ENCODE measurements around the gene CNOT3.
"Not testable (repeated sequence)": the region's sequence is repeated elsewhere in the genome, so short reads cannot be mapped to it uniquely, and the experiment has no call there.

Gene CNOT3

DNA sequence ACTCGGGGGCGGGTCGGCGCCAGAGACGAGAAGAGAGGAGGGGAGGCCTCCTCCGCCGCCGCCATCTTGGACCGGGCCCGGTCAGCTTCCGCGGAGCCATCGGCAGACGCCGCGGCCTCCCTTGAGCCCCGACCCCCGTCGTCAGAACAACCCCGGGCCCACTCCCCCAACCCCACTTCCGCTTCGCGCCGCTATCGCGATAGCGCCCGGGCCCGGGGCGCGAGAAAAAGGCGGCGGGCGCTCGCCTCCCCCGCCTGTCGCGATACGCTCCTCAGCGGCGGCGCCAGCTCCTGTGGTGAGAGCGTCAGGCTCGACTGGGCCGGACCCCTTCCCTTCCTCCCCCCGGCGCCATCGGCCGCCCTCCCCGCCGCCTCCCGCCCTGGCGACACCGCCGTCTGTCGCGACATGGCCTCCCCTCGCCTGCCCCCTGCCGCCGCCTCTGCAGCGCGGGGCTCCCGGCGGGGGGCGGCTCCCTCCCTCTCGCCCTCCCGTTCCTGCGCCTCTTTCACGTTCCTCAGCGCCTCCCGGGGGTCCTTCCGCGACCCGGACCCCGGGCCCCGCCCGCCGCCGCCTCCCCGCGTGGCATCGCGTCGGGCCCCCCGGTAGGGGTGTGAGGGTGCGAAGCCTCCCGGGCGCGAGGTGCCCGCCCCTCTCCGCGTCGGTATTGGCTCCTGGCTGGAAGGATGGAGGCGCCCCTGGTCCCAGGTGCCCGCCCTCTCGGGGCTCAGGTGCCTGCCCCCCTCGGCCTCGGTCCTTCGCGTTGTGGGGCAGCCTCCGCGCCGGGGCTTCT, at the start of gene CNOT3:
Gene CNOT3, plus strand, starts transcription at position 64 of the 790 bp plus-strand sequence. CDS start 5,217 bp downstream, outside the sequence.
- DNase-seq, result peak; percentile 37

DNA sequence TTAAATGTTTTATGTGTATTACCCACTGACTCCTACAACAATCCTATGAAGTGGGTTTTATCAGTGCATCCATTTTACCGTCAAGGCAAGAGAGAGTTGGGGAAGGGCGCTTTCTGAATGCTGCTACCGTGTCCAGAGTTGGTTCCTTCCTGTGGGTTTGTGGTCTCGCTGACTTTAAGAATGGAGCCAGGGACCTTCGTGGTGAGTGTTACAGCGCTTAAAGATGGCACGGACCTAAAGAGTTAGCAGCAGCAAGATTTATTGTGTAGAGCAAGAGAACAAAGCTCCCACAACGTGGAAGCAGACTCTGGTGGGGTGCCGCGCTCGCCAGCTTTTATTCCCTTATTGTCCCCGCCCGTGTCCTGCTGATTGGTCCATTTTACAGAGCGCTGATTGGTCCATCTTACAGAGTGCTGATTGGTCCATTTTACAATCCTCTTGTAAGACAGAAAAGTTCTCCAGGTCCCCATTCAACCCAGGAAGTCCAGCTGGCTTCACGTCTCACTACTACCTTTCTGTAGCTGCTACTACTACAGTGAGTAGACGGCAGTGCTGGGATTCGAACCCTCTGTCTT, 43.0 kb upstream of the CNOT3 start:
- peak; percentile 56 for DNase-seq

DNA sequence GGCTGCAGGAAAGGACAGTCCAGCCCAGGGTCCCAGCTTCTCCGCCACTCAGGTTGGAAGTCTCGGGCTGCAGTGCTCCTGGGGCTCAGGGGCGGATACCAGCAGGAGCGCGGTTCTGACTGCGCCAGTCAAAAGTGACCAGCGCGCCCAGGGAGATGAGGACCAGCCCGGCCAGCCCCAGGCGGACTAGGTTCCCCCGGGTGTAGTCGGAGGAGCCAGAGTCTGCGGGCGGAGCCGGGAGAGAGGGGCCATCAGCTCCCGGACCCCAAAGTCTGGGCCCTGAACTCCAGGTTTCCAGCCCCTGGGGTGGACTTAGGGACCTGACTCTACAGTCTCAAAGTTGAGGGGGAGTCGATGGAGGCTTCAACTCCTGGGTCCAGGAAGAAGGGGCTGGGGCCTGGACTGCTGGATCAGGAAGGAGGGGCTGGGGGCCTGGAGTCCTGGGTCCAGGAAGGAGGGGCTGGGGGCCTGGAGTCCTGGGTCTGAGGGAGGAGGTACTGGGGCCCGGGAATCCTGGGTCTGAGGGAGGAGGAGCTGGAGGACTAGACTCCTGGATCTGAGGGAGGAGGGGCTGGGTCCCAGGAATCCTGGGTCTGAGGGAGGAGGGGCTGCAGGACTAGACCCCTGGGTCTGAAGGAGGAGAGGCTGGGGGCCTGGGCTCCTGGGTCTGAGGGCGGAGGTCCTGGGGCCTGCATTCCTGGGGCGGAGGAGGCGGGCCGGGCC, 42.3 kb upstream of the CNOT3 start:
- no peak for DNase-seq

DNA sequence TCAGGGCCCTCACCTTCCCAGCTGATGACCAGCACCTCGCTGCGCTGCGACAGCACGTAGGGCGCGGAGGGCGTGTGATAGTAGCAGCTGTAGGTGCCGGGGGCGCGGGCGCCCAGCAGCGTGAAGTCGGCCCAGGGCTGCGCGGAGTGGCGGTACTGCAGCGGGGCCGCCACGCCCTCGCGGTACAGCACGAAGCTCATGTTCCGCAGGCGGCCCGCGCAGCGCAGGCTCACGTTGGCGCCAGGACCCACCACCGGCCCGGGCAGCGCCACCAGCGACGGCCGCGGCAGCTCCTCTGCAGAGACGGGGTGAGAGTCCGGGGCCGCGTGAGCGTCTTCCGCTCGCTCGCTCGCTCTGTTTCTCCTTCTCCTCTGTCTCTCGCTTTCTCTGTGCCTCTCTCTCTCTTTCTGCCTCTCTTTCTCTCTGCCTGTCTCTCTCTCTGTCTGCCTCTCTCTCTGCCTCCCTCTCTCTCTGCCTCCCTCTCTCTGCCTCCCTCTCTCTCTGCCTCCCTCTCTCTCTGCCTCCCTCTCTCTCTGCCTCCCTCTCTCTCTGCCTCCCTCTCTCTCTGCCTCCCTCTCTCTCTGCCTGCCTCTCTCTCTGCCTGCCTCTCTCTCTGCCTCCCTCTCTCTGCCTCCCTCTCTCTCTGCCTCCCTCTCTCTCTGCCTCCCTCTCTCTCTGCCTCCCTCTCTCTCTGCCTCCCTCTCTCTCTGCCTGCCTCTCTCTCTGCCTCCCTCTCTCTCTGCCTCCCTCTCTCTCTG, 41.5 kb upstream of the CNOT3 start:
- peak; percentile 70 for DNase-seq

DNA sequence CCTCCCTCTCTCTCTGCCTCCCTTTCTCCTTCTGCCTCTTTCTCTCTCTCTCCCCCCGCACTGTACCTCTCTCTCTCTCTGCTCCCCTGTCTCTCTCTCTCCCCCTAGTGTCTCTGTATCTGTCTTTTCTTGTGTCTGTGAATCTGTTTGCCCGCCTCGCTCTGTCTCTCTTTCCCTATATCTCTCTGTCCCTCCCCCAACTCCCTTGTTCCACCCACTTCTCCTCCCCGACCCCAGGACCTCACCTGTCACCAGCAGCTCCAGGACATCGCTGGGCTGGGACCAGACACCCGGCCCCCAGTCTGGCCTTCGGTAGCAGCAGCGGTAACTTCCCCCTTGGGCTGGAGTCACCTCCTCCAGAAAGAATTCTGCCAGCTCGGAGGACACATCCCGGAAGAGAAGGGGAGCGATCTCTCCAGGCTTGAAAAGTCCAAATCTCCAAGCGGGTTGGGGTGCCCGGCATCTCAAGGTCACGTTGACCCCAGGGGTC, 40.9 kb upstream of the CNOT3 start:
- peak; percentile 59 for DNase-seq

DNA sequence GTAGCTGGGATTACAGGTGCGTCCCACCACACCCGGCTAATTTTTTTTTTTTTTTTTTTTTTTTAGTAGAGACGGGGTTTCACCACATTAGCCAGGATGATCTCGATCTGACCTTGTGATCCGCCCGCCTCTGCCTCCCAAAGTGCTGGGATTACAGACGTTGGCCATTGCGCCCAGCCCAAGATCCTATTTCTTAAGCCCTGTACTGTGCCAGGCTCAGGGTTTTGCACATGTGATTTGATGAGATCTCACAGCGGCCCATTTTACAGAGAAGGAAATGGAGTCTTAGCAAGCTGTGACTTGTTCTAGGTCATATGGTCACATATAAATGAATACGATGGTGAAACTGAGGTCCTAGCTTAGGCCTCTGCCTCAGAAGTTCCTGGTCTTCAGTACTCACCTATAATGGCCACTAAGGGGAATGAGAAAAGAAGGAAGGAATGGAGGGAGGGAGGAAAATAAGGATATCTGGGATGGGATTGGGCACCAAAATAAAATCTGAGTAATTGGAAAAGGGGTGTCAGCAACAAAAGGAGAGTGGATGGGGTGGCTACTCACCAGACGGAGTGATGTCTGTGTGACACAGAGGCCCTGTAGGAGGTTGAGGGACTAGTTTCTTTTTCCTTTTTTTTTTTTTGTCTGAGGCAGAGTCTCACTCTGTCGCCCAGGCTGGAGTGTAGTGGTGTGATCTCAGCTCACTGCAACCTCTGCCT, 38.2 kb upstream of the CNOT3 start:
- no peak for DNase-seq

DNA sequence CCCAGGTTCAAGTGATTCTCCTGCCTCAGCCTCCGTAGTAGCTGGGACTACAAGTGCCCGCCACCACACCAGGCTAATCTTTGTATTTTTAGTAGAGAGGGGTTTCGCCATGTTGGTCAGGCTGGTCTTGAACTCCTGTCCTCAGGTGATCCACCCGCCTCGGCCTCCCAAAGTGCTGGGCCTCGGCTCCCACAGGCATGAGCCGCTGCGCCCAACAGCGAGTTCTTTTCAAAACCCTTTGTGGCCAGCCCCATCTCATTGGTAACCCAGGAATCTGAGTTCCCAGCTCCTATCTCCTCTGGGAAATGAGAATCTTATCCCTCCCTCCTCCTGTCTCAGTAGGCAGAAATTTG, 37.7 kb upstream of the CNOT3 start:
- DNase-seq, result not testable (repeated sequence)

DNA sequence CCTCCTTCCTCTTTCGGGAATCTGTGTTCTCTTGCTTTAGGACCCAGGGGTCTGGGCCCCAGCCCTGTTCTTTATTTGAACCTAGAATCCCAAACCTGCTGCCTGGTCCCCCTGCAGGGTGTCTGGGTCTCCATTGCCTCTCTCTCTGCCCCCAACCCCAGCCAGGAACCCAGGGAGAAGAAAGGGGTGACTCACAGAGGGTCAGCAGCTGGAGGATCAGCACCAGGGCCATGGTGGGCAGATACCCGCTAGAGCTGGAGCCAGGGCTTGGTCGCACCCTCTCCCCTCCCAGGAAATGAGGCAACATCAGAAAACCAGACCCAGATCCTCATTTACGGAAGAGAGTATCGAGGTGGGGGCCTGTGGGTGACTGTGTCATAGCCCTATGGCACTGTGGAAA, 37.0 kb upstream of the CNOT3 start, which contains the start of gene OSCAR:
Gene OSCAR, minus strand, starts transcription at position 243 of the 400 bp plus-strand sequence. Its CDS starts 11 bp downstream, at position 232.
- DNase-seq, result peak; percentile 52

DNA sequence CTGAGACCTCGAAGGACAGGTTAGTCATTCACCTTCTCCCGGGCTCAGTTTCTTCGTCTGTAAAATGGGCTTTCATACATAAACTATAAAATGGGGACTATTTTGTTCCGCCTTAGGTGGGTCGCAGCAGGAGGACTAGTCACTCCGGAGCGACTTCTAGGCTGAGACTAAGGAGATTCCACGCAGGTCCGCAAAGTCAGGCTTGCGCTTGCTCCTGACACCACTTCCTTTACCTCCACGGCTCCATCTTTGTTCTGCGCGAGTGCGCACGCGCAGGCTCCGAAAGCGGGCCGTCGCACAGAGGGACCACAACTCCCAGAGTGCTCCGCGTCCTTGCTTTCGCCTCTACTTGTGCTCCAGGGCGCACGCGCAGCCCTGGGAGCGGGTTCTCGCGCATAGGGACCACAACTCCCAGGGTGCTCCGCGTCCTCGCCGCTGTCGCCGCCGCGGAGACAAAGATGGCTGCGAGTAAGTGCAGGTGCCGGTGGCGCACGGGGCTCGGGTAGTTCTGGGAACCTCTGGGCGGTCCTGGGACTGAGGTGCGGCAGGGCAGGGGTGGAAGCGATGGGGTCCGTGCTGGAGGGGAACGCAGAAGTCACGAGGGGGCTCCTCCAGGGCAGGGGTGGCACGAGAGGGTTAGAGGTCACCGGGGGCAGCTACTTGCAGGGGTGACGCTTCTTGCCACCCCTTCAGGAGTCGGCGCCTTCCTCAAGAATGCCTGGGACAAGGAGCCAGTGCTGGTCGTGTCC, 35.0 kb upstream of the CNOT3 start, which contains the start of gene NDUFA3:
Gene NDUFA3, plus strand, starts transcription at position 435 of the 749 bp plus-strand sequence. Its CDS starts 24 bp downstream, at position 459.
- DNase-seq, result peak; percentile 99

DNA sequence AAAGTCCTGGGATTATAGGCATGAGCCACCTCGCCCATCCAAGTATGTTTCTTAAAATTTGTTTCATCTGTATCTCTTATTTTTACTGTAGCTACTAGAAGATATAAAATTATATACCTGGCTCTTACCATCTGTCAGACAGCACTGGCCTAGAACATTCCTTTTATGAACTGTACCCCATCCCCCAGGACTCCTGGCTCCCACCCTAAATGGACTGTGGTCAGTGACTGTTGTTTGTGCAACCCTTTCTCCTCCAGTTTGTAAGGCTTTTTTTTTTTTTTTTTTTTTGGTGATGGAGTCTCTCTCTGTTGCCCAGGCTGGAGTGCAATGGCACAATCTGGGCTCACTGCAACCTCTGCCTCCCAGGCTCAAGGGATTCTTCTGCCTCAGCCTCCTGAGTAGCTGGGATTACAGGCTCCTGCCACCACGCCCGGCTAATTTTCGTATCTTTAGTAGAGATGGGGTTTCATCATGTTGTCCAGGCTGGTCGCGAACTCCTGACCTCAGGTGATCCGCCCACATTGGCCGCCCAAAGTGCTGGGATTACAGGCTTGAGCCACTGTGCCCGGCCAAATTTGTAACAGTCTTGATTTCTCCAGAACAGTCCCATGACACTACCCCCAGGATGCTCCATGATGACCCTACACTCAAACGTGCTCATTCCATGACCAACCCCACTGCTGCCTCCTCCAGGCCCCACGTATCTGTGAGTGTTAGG, 32.4 kb upstream of the CNOT3 start:
- DNase-seq, result no peak

DNA sequence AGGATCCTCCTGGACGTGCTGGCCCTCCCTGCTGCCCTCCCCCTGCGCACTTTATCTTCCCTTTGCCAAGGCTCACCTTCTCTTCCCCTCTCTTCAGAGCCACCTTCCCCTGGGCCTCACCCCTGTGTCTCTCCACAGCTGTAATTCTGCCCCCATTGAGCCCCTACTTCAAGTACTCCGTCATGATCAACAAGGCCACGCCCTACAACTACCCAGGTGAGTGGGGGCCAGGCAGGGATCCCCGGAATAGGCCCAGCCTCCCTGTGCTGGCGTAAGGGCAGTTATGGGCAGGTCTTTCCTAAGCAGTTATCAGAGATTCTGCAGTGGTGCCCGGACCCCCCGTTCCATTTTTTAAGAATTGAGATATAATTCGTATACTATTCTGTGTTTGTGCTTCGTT, 31.8 kb upstream of the CNOT3 start:
- DNase-seq, result no peak

DNA sequence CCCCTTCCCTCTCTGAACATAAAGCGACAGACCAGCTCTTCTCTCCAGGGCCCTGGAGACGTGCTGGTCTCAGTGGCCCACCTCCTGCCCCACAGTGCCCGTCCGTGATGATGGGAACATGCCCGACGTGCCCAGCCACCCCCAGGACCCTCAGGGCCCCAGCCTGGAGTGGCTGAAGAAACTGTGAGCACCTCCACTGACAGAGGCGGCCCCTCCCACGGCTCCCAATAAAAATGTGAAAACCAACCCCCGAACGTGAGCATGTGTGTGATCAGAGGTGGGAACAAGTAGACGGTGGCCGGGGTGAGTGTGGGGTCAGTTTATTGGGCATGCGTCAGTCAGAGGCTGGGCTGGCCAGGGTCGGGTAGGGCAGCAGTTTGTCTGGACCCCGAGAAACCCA, 30.8 kb upstream of the CNOT3 start:
- no peak for DNase-seq

DNA sequence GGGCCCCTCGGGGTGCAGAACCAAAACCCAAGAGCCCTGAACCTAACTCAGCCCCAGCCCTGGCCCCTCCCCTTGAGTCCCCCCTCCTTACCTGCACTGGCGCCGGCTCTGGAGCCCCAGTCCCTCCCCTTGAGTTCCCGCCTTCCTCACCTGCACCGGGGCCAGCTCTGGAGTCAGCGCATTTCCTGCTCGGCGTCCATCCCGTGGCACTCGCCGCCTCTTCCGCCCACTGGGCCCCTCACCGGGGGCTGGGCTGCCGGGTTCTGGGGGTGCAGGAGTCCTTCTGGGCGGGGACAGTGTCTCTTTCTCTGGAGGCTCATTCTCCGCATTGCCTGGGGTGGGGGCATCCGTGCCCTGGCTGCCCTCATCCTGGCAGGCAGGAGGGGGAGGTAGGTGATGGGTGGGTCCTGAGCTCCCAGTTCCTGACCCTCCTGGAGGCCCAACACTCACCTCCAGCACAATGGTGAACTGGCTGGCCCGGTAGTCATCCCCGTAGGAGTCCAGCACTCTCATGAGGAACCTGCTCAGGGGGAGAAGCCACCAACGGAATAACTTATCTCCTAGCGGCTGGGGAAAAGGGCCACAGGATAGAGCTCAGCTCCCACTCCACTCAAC, 29.6 kb upstream of the CNOT3 start:
- no peak for DNase-seq

DNA sequence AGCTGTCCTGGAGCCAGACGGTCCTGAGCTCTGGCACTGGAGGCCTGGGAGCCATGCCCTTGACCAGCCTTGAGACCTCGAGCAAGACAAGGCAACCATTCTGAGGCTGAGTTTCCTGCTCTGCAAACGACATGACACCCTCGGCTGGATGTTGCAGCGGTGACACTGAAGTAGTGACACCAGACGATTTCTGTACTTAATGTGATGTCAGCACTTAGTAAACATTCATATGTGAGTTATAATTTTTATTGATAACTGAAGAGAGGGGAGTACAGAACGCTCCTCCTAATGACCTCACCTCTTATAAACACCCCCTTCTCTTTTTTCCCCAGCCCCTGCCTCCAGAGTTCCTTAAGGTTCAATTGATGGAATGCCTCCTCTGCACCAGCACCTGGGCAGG, 29.1 kb upstream of the CNOT3 start:
- no peak for DNase-seq

DNA sequence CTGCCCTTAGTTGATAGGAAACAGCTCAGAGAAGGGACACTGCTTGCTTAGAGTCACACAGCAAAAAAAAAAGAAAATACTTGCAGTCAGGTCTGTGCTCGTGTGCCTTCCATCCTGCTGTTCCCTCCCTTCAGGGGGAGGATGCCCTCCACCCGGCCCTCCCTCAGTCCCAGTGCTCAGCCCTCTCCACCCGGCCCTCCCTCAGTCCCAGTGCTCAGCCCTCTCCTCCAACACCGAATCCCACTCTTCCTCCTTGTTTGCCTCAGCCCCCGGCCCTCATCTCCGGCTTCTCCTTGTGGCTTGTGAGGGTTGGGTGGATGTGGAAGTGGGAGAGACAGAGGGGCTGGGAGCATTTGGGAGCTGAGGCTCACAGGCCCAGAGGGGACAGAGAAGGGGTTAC, 27.9 kb upstream of the CNOT3 start:
- no peak for DNase-seq

DNA sequence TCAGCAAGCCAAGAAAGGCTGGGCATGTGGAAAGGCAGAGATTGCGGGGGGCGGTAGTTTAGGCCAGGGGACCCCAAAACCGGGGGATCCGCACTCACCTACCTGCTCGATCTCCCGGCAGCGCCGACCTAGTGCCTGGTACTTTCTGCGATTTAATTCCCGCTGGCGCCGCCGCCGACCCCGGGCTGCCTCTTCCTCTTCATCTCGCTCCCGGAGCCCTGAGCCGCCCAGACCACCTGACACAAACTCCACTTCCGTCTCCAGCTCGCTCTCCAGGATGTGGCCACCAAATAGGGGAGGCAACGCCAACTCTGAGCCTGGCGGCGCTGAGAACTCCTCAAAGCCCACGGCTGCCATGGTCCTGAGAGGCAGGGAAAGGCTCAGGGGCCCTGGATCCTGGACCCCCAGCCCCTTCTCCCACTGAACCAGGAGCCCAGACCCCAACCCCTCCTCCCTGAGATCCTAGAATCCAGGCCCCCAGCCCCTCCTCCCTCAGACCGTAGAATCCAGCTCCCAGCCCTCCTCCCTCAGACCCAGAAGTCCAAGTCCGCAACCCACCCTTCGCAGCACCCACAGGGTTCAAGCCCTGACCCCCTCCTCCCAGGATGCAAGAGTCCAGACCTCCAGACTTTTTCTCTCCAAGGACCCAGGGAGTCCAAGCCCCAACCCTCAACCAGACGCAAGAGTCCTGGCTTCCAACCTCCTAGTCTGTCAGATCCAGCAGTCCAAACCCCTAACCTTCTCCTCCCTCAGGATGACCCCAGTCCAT, 23.0 kb upstream of the CNOT3 start:
- peak; percentile 86 for DNase-seq

DNA sequence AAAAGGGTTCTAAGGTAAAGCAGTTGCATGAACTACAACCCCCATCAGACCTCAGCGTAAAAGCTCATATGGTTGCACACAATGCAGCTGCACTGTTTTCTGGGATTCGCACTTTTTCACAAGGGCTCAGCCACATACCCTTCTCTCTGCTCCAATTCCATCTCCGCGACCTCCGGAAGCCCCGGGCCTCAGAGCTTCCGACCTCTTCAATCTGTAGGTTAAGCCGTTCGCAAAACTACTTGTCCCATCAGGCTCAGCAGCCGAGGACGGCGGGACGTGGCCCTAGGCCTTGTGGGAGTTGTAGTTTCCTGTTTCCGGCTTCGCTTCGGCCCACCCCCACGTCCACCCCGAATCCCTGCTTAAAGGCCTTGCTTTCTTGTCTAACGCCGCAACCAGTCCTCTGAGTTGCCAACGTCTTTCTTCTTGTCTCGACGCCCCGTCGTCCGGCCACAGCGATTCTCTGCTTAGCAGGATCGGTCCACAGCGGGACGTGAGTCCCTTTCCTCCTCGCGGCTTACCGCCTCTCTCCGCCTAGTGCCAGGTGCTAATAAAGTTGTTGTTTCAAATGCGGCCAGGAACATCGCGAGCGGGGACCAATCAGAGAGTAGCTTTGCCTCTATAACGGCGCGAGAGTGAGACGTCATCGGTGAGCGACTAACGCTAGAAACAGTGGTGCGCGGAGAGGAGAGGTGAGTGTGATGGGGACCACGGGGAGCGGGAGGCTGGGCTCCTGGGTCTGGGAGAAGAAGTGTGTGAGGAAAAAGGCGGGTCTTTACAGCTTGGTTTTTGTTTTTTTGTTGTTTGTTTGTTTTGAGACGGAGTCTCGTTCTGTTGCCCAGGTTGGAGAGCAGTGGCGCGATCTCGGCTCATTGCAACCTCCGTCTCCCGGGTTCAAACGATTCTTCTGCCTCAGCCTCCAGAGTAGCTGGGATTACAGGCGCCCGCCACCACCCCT, 22.2 kb upstream of the CNOT3 start, which contains the start of the genes PRPF31 and TFPT:
Gene PRPF31, plus strand, starts transcription at position 646 of the 955 bp plus-strand sequence. CDS start 2,525 bp downstream, outside the sequence.
Gene TFPT, minus strand, starts transcription at position 549 of the 955 bp plus-strand sequence. Its CDS starts 388 bp downstream, at position 161.
- peak; percentile 99 for DNase-seq

DNA sequence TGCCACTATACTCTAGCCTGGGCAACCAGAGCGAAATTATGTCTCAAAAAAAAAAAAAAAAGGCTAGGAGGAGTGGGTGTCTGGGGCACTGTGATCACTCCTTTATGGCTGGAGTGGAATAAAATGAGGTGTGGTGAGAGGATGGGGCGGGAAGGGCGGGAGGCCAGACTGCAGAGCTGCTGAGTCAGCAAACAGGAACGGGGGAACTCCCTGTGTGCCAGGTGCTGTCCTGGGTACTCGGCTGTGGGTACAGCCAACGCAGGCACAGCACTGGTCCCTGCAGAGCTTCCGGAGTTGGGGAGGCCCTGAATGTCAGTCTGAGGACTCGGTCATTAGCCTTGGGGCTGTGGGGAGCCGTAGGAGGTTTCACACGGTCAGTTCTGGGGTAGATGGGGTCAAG, 16.3 kb upstream of the CNOT3 start:
- no peak for DNase-seq
